Vagina (tissue), 2 donors: ENCODE data around the gene RGS14.

Experiments used
- CTCF ChIP-seq, 3 experiments: fragments of 450-650 bp in 2 of 3; fragments of 200-600 bp in 1 of 3; sonication (generic) in 1 of 3; IDR thresholded peaks; one replicate each; pipeline ENCODE4 v1.5.1; 2017 to 2019; ENCODE audit warnings: antibody characterized with exemption in 3 of 3, mild to moderate bottlenecking in 2 of 3, moderate library complexity in 2 of 3
- POLR2A ChIP-seq, 2 donors: fragments of 450-650 bp; IDR thresholded peaks; one replicate each; pipeline ENCODE4 v1.6.1; 2017; ENCODE audit warnings: antibody characterized with exemption in 2 of 2, mild to moderate bottlenecking in 2 of 2, moderate library complexity in 2 of 2

- peak in 1 of 3 experiments; percentile 26 for TF ChIP-seq CTCF (IDR thresholded peaks at IDR 0.05)
- TF ChIP-seq POLR2A (IDR thresholded peaks at IDR 0.05): no peak
Measured at GRCh38 chr5:177367323-177367848, 9.7 kb downstream of the RGS14 start.
